HepG2 (cell line): ENCODE measurements around the gene ACP2. TPM values are rescaled to one million over a fixed set of nuclear protein-coding genes. Genes with fewer than 3 reads are reported as not detected.

Source experiments
- DMAP1 ChIP-seq: IDR thresholded peaks from 2 replicates; pipeline ENCODE4 v1.6.1; 2016
- ERF ChIP-seq: IDR thresholded peaks from 2 replicates; pipeline ENCODE4 v1.6.1; 2018; ENCODE audit warnings: missing biosample characterization, missing genetic modification reagents
- KDM6A ChIP-seq: IDR thresholded peaks from 2 replicates; pipeline ENCODE4 v1.6.1; 2016; ENCODE audit warnings: low read depth
- KLF12 ChIP-seq: sonication (generic); formaldehyde crosslinking; IDR thresholded peaks from 2 replicates; pipeline ENCODE4 v1.4.0; 2020; ENCODE audit warnings: missing genetic modification reagents, borderline replicate concordance
- NPAS2 ChIP-seq: sonication (generic); formaldehyde crosslinking; IDR thresholded peaks from 2 replicates; pipeline ENCODE4 v1.8.0; 2022; ENCODE audit warnings: mild to moderate bottlenecking, missing genetic modification reagents, borderline replicate concordance
- POGZ ChIP-seq: sonication (generic); formaldehyde crosslinking; IDR thresholded peaks from 2 replicates; pipeline ENCODE4 v1.4.0; 2020; ENCODE audit warnings: mild to moderate bottlenecking, missing genetic modification reagents
- RARG ChIP-seq: sonication (generic); formaldehyde crosslinking; IDR thresholded peaks from 2 replicates; pipeline ENCODE4 v1.4.0; 2020; ENCODE audit warnings: low read depth, mild to moderate bottlenecking, missing genetic modification reagents
- STAT5B ChIP-seq: sonication (generic); formaldehyde crosslinking; IDR thresholded peaks from 2 replicates; pipeline ENCODE4 v1.4.0; 2020; ENCODE audit warnings: missing genetic modification reagents
- TMF1 ChIP-seq: sonication (generic); formaldehyde crosslinking; IDR thresholded peaks from 2 replicates; pipeline ENCODE4 v1.8.1; 2022; ENCODE audit warnings: low read depth, missing genetic modification reagents
- TP53 ChIP-seq: sonication (generic); formaldehyde crosslinking; conservative IDR thresholded peaks from 2 replicates; pipeline ENCODE4 v1.4.0; 2020; ENCODE audit warnings: missing genetic modification reagents
- TSC22D2 ChIP-seq: sonication (generic); formaldehyde crosslinking; IDR thresholded peaks from 2 replicates; pipeline ENCODE4 v1.5.1; 2020; ENCODE audit warnings: missing genetic modification reagents, mild to moderate bottlenecking, borderline replicate concordance
- ZFY ChIP-seq: sonication (generic); formaldehyde crosslinking; IDR thresholded peaks from 2 replicates; pipeline ENCODE4 v1.4.0; 2020; ENCODE audit warnings: missing genetic modification reagents
- ZNF264 ChIP-seq: sonication (generic); formaldehyde crosslinking; IDR thresholded peaks from 2 replicates; pipeline ENCODE4 v1.4.0; 2020; ENCODE audit warnings: missing genetic modification reagents
- ZNF33B ChIP-seq: sonication (generic); formaldehyde crosslinking; IDR thresholded peaks from 2 replicates; pipeline ENCODE4 v1.5.1; 2020; ENCODE audit warnings: mild to moderate bottlenecking, missing genetic modification reagents
- ZNF343 ChIP-seq: sonication (generic); formaldehyde crosslinking; IDR thresholded peaks from 2 replicates; pipeline ENCODE4 v1.4.0; 2020; ENCODE audit warnings: mild to moderate bottlenecking, missing genetic modification reagents
- ZNF430 ChIP-seq: sonication (generic); formaldehyde crosslinking; IDR thresholded peaks from 2 replicates; pipeline ENCODE4 v1.9.0; 2021; ENCODE audit warnings: mild to moderate bottlenecking, missing genetic modification reagents
- ZNF670 ChIP-seq: sonication (generic); formaldehyde crosslinking; IDR thresholded peaks from 2 replicates; pipeline ENCODE4 v1.8.0; 2022; ENCODE audit warnings: mild to moderate bottlenecking, missing genetic modification reagents, borderline replicate concordance
- ZNF776 ChIP-seq: sonication (generic); formaldehyde crosslinking; IDR thresholded peaks from 2 replicates; pipeline ENCODE4 v1.4.0; 2020; ENCODE audit warnings: mild to moderate bottlenecking, missing genetic modification reagents
- ZSCAN31 ChIP-seq: sonication (generic); formaldehyde crosslinking; IDR thresholded peaks from 2 replicates; pipeline ENCODE4 v1.5.0; 2020; ENCODE audit warnings: low read depth, mild to moderate bottlenecking, missing genetic modification reagents
- polyA plus RNA-seq, 8 experiments: library from polyadenylated mRNA; depleted of rRNA in 3 of 8; stranded (reverse) in 7 of 8; unstranded in 1 of 8; fragments of >200 nt; fragmentation: Illumina TruSeq in 4 of 8; extraction: Trizol in 4 of 8; gene quantifications; 2 replicates each; pipeline versions ENCODE4 v1.2.1 to v1.2.3, GENCODE V29; 2011 to 2016; ENCODE audit warnings: low read depth in 4 of 8, missing spikeins in 1 of 8, mixed read lengths in 1 of 8; ENCODE audit not compliant: insufficient read depth in 1 of 8
- total RNA-seq, 5 experiments: library from RNA; depleted of rRNA; stranded (reverse); fragments of >200 nt; fragmentation: Illumina TruSeq; extraction: Trizol; gene quantifications; 2 replicates each; pipeline ENCODE4 v1.2.3, GENCODE V29; 2016; ENCODE audit warnings: low read depth in 1 of 5
- TF ChIP-seq, protein P1 (sequence below): IDR thresholded peaks from 2 replicates; pipeline ENCODE4 v1.6.1; 2016; ENCODE audit warnings: mild to moderate bottlenecking
- TF ChIP-seq, protein P2 (sequence below), 2 experiments: fragments of 450-650 bp in 1 of 2; sonication (generic) in 1 of 2; formaldehyde crosslinking; IDR thresholded peaks; 2 replicates each; pipeline versions ENCODE4 v1.5.0 to v1.8.0; 2020 to 2022; ENCODE audit warnings: mild to moderate bottlenecking in 1 of 2, missing genetic modification reagents in 1 of 2
- TF ChIP-seq, protein P3 (sequence below): sonication (generic); formaldehyde crosslinking; conservative IDR thresholded peaks from 2 replicates; pipeline ENCODE4 v1.4.0; 2020; ENCODE audit warnings: missing genetic modification reagents
- TF ChIP-seq, protein P4 (sequence below): sonication (generic); formaldehyde crosslinking; IDR thresholded peaks from 2 replicates; pipeline ENCODE4 v1.5.0; 2020; ENCODE audit warnings: mild to moderate bottlenecking, missing genetic modification reagents, borderline replicate concordance
- TF ChIP-seq, protein P5 (sequence below), 2 experiments: sonication (generic) in 1 of 2; formaldehyde crosslinking in 1 of 2; IDR thresholded peaks; 2 replicates each; pipeline versions ENCODE4 v1.5.1 to v1.6.1; 2011 to 2020; ENCODE audit warnings: borderline replicate concordance in 1 of 2, low read depth in 1 of 2, low read length in 1 of 2, mild to moderate bottlenecking in 1 of 2, missing genetic modification reagents in 1 of 2, moderate library complexity in 1 of 2

ACP2 gene
- total and polyA plus RNA-seq, 2 of the 13 experiments (the other 11 are each of a cell fraction or from before 2014, with no cell fraction given): 17.7 to 20.2 TPM

DNA sequence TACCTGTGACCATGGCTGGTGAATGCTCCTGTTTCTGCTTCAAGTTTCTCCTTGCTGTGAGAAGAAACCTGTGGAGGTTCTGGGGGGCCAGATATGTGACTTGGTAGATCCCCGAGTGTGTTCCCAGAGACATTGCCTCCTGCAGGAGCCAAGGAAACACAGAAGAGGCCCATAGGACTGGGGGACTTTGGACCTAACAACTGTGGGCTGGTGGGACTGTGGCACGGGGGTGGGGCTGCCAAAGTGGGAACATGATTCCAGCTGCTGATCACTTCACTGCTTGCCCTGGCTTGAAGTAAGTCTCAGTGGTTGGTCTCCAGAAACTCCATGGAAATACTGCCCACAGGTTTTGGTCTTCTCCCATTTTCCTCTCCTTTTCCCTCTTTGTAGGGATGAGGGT, 5.0 kb upstream of the ACP2 start (continued):
- TF ChIP-seq ZSCAN31 (CRISPR knock-in tag): no peak
- TF ChIP-seq, protein P1, sequence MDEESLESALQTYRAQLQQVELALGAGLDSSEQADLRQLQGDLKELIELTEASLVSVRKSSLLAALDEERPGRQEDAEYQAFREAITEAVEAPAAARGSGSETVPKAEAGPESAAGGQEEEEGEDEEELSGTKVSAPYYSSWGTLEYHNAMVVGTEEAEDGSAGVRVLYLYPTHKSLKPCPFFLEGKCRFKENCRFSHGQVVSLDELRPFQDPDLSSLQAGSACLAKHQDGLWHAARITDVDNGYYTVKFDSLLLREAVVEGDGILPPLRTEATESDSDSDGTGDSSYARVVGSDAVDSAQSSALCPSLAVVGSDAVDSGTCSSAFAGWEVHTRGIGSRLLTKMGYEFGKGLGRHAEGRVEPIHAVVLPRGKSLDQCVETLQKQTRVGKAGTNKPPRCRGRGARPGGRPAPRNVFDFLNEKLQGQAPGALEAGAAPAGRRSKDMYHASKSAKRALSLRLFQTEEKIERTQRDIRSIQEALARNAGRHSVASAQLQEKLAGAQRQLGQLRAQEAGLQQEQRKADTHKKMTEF (CRISPR knock-in tag): 0 out of 2 replicates have a peak, but pooled peaks have one; percentile 35
- no peak for TF ChIP-seq ZNF264 (CRISPR knock-in tag)
- TF ChIP-seq TP53 (CRISPR knock-in tag): no peak
- TF ChIP-seq RARG: no peak
- TF ChIP-seq ZFY (CRISPR knock-in tag): no peak
- no peak for TF ChIP-seq ZNF343 (CRISPR knock-in tag)
- no peak for TF ChIP-seq TMF1 (CRISPR knock-in tag)
- no peak for TF ChIP-seq ZNF670 (CRISPR knock-in tag)
- TF ChIP-seq NPAS2 (CRISPR knock-in tag): no peak
- TF ChIP-seq, protein P2, sequence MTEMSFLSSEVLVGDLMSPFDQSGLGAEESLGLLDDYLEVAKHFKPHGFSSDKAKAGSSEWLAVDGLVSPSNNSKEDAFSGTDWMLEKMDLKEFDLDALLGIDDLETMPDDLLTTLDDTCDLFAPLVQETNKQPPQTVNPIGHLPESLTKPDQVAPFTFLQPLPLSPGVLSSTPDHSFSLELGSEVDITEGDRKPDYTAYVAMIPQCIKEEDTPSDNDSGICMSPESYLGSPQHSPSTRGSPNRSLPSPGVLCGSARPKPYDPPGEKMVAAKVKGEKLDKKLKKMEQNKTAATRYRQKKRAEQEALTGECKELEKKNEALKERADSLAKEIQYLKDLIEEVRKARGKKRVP (CRISPR knock-in tag; IDR thresholded peaks at IDR 0.05): no peak
- no peak for TF ChIP-seq ZNF776 (CRISPR knock-in tag)
- no peak for TF ChIP-seq ZNF430
- TF ChIP-seq, protein P3, sequence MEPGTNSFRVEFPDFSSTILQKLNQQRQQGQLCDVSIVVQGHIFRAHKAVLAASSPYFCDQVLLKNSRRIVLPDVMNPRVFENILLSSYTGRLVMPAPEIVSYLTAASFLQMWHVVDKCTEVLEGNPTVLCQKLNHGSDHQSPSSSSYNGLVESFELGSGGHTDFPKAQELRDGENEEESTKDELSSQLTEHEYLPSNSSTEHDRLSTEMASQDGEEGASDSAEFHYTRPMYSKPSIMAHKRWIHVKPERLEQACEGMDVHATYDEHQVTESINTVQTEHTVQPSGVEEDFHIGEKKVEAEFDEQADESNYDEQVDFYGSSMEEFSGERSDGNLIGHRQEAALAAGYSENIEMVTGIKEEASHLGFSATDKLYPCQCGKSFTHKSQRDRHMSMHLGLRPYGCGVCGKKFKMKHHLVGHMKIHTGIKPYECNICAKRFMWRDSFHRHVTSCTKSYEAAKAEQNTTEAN (CRISPR knock-in tag): no peak
- no peak for TF ChIP-seq POGZ (CRISPR knock-in tag)
- TF ChIP-seq, protein P4, sequence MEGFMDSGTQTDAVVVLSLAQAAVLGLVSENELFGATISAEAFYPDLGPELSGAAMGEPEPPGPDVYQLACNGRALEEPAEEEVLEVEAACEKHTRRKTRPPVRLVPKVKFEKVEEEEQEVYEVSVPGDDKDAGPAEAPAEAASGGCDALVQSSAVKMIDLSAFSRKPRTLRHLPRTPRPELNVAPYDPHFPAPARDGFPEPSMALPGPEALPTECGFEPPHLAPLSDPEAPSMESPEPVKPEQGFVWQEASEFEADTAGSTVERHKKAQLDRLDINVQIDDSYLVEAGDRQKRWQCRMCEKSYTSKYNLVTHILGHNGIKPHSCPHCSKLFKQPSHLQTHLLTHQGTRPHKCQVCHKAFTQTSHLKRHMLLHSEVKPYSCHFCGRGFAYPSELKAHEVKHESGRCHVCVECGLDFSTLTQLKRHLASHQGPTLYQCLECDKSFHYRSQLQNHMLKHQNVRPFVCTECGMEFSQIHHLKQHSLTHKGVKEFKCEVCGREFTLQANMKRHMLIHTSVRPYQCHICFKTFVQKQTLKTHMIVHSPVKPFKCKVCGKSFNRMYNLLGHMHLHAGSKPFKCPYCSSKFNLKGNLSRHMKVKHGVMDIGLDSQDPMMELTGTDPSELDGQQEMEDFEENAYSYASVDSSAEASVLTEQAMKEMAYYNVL (CRISPR knock-in tag): no peak
- no peak for TF ChIP-seq ZNF33B
- TF ChIP-seq ERF (CRISPR knock-in tag): no peak
- TF ChIP-seq TSC22D2: no peak
- TF ChIP-seq, protein P5, sequence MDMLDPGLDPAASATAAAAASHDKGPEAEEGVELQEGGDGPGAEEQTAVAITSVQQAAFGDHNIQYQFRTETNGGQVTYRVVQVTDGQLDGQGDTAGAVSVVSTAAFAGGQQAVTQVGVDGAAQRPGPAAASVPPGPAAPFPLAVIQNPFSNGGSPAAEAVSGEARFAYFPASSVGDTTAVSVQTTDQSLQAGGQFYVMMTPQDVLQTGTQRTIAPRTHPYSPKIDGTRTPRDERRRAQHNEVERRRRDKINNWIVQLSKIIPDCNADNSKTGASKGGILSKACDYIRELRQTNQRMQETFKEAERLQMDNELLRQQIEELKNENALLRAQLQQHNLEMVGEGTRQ (IDR thresholded peaks at IDR 0.05; ENCODE audit: low read depth, low read length): no peak
- TF ChIP-seq, protein P5 (CRISPR knock-in tag; IDR thresholded peaks at IDR 0.05; ENCODE audit: borderline replicate concordance): no peak
- TF ChIP-seq KDM6A: peak; percentile 78; the same call in 1 of the 2 replicates
- TF ChIP-seq DMAP1 (CRISPR knock-in tag): no peak
- no peak for TF ChIP-seq STAT5B (CRISPR knock-in tag)
- TF ChIP-seq KLF12: no peak
